Prostate gland (tissue), 2 donors: ENCODE data around the gene ZXDC.

Source experiments
- POLR2A ChIP-seq: fragments of 450-650 bp; IDR thresholded peaks from one replicate; pipeline ENCODE4 v1.6.1; 2016; ENCODE audit warnings: antibody characterized with exemption, mild to moderate bottlenecking
- POLR2AphosphoS5 ChIP-seq: sonication (generic); formaldehyde crosslinking; IDR thresholded peaks from one replicate; pipeline ENCODE4 v1.6.1; 2017; ENCODE audit warnings: antibody characterized with exemption
- TF ChIP-seq, protein P1 (sequence below), 4 experiments: fragments of 200-600 bp in 2 of 4; fragments of 450-650 bp in 2 of 4; sonication (generic) in 2 of 4; IDR thresholded peaks; 1 replicate in 3 of 4; 2 replicates in 1 of 4; pipeline ENCODE4 v1.5.1; 2016 to 2019; ENCODE audit warnings: antibody characterized with exemption in 4 of 4, mild to moderate bottlenecking in 2 of 4, moderate library complexity in 2 of 4

DNA sequence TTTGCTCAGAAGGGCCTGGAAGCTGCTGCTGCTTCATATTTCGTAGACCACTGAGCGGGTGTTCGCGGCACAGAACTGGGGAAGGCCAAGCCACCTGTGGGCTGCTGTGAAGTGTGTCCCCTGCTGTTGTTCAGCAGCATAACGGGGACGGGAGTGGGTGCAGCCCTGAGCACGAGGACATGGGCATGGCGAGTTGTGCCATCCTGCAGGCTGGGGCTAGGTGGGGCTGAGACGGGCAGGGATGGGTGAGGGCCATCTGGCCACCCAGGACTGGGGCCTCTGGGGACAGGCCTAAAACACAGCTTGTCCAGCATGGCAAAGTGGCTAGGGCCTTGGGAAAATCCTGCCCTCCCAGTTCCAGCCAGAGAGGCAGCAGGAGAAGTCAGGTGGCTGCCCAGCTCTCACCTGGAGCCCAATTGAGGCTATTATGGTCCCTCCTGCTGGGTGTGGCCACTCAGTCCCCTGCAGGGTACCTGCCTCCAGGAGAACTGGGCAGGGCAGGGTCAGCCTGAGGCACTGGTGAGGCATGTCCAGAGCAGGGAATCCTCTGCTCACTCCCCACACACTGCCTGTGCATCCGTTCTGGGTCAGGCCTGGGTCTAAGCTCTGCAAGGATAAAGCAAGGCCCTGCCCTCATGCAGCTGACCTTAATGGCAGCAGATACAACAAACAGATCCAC, 51.5 kb downstream of the ZXDC start:
- TF ChIP-seq, protein P1, sequence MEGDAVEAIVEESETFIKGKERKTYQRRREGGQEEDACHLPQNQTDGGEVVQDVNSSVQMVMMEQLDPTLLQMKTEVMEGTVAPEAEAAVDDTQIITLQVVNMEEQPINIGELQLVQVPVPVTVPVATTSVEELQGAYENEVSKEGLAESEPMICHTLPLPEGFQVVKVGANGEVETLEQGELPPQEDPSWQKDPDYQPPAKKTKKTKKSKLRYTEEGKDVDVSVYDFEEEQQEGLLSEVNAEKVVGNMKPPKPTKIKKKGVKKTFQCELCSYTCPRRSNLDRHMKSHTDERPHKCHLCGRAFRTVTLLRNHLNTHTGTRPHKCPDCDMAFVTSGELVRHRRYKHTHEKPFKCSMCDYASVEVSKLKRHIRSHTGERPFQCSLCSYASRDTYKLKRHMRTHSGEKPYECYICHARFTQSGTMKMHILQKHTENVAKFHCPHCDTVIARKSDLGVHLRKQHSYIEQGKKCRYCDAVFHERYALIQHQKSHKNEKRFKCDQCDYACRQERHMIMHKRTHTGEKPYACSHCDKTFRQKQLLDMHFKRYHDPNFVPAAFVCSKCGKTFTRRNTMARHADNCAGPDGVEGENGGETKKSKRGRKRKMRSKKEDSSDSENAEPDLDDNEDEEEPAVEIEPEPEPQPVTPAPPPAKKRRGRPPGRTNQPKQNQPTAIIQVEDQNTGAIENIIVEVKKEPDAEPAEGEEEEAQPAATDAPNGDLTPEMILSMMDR (IDR thresholded peaks at IDR 0.05) = no peak
- TF ChIP-seq POLR2A (no peak), POLR2AphosphoS5 (no peak)
